ENCODE results near the gene COL18A1. TPM values are rescaled to one million over a fixed set of nuclear protein-coding genes. Genes with fewer than 3 reads are reported as not detected.

COL18A1 gene
- total RNA-seq, 4 donors from 2014 or later: 18.6 to 85.0 (median 33.0) TPM

- peak in 1 of 3 donors; percentile 32 for DNase-seq
- Histone ChIP-seq H3K9me3 (no peaks in the 10 kb centered on the region), H3K4me1 (peaks cover 0 to 23% (median 3%) of the 10 kb centered on the region in 4 donors), H3K27me3 (no peaks in the 10 kb centered on the region), H3K4me3 (no peak overlapping the region), H3K27ac (peak overlapping the region in 1 of 4 donors; percentile 0), H3K36me3 (no peaks in the 10 kb centered on the region)
- no peak for TF ChIP-seq CTCF (IDR thresholded peaks at IDR 0.05)
- TF ChIP-seq POLR2A (IDR thresholded peaks at IDR 0.05): no peak
Observed at GRCh38 chr21:45466330-45467220, 61.6 kb downstream of the COL18A1 start.

GRCh38 chr21:45467221-45467779 is 62.3 kb downstream of the COL18A1 start:
- Histone ChIP-seq H3K27ac (peak overlapping the region in 1 of 4 donors; percentile 0), H3K4me1 (peaks cover 0 to 30% (median 6%) of the 10 kb centered on the region in 4 donors), H3K4me3 (no peak overlapping the region), H3K36me3 (no peaks in the 10 kb centered on the region), H3K9me3 (no peaks in the 10 kb centered on the region), H3K27me3 (no peaks in the 10 kb centered on the region)
- no peak for TF ChIP-seq CTCF (IDR thresholded peaks at IDR 0.05)
- no peak for TF ChIP-seq POLR2A (IDR thresholded peaks at IDR 0.05)
- no peak for DNase-seq

- TF ChIP-seq POLR2A (IDR thresholded peaks at IDR 0.05) (no peak), CTCF (IDR thresholded peaks at IDR 0.05) (no peak)
- Histone ChIP-seq H3K9me3 (no peaks in the 10 kb centered on the region), H3K36me3 (no peaks in the 10 kb centered on the region), H3K27ac (peak overlapping the region in 1 of 4 donors; percentile 65), H3K4me1 (peaks cover 0 to 32% (median 6%) of the 10 kb centered on the region in 4 donors), H3K27me3 (no peaks in the 10 kb centered on the region), H3K4me3 (no peak overlapping the region)
- no peak for DNase-seq
Observed at GRCh38 chr21:45468051-45468970, 63.3 kb downstream of the COL18A1 start.

GRCh38 chr21:45468971-45469272 is 64.0 kb downstream of the COL18A1 start:
- Histone ChIP-seq H3K4me3 (no peak overlapping the region), H3K36me3 (no peaks in the 10 kb centered on the region), H3K4me1 (peaks cover 0 to 32% (median 6%) of the 10 kb centered on the region in 4 donors), H3K9me3 (no peaks in the 10 kb centered on the region), H3K27ac (peak overlapping the region in 3 of 4 donors; percentile 5 to 65 (median 51)), H3K27me3 (no peaks in the 10 kb centered on the region)
- DNase-seq: no peak
- no peak for TF ChIP-seq POLR2A (IDR thresholded peaks at IDR 0.05)
- no peak for TF ChIP-seq CTCF (IDR thresholded peaks at IDR 0.05)

- Histone ChIP-seq H3K27me3 (no peaks in the 10 kb centered on the region), H3K36me3 (no peaks in the 10 kb centered on the region), H3K4me3 (no peak overlapping the region), H3K4me1 (peaks cover 0 to 32% (median 6%) of the 10 kb centered on the region in 4 donors), H3K9me3 (no peaks in the 10 kb centered on the region), H3K27ac (peak overlapping the region in 3 of 4 donors; percentile 5 to 65 (median 51))
- TF ChIP-seq POLR2A (IDR thresholded peaks at IDR 0.05) (no peak), CTCF (IDR thresholded peaks at IDR 0.05) (no peak)
- DNase-seq: no peak
Observed at GRCh38 chr21:45469273-45470086, 64.5 kb downstream of the COL18A1 start.
